ENCODE results near the gene MAN2B2. TPM values are rescaled to one million over a fixed set of nuclear protein-coding genes. Genes with fewer than 3 reads are reported as not detected.

MAN2B2 gene
- total and polyA plus RNA-seq, 2 of the 8 experiments (the other 6 are each of a cell fraction or from before 2014, with no cell fraction given) = 3.3 to 4.0 TPM

DNA sequence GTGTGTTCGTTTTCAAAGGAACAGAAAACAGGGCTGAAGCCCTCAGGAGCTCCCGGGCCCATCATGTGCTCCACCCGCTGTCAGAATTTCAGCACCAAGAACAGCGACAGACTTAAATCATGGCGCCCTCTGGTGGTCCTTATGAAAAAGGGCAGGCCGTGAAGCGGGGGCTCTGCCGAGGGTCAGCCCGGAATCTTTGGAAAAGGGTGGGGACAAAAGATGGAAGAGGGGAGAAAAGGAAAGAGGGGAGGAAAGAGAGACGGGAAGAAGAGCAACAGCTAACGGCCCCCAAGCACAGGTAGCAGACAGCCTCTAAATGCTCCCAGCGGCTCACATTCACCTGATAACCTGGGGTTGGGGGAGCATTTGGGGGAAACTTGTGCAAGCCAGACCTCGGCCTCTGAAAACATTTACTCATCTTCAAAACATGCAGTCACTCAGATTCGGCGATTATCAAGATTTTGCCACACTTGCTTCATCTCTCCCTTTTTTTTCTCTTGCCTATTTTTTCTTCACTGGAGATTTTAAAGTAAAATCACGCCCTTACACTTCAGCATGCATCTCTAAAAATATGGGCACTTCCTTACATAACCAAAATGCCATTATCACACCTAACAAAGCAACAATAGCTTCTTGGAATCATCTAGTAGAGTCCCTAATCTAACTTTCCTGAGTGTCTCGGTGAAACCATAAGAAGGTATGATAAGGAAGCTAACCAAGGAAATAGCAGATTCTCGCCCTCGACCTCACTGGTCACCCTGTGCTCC is 28.1 kb upstream of the MAN2B2 start (continued):
- TF ChIP-seq ATF2 (IDR thresholded peaks at IDR 0.05; ENCODE audit: low read length) (no peak), MAFK (IDR thresholded peaks at IDR 0.05; ENCODE audit: low read depth, low read length) (no peak), EGR1 (IDR thresholded peaks at IDR 0.05; ENCODE audit: borderline replicate concordance, low read depth, low read length) (no peak), POU5F1 (IDR thresholded peaks at IDR 0.05; ENCODE audit: low read depth, low read length) (no peak), TAF1 (IDR thresholded peaks at IDR 0.05; ENCODE audit: low read depth, low read length) (0 out of 2 replicates have a peak, but pooled peaks have one; percentile 24), JUND (IDR thresholded peaks at IDR 0.05; ENCODE audit: low read length) (no peak), MAX (IDR thresholded peaks at IDR 0.05) (peak; percentile 79; the same call in 1 of the 2 replicates), CBX8 (IDR thresholded peaks at IDR 0.05; ENCODE audit: borderline replicate concordance, low read depth, low read length) (no peak), YY1 (IDR thresholded peaks at IDR 0.05; ENCODE audit: low read depth, low read length) (peak; percentile 53; the same call in 1 of the 2 replicates), CHD2 (IDR thresholded peaks at IDR 0.05; ENCODE audit: low read length) (no peak), RAD21 (IDR thresholded peaks at IDR 0.05 in 1 of 2, conservative IDR thresholded peaks at IDR 0.05 in 1 of 2; ENCODE audit: low read depth in 2 of 2, low read length in 2 of 2) (peak; percentile 67 to 80), RXRA (IDR thresholded peaks at IDR 0.05; ENCODE audit: insufficient read depth, low read depth, low read length) (no peak), NRF1 (IDR thresholded peaks at IDR 0.05; ENCODE audit: low read depth, low read length) (no peak), EZH2 (IDR thresholded peaks at IDR 0.05; ENCODE audit: low read depth, low read length, severe bottlenecking) (no peak), SP4 (IDR thresholded peaks at IDR 0.05; ENCODE audit: low read length) (no peak), RFX5 (IDR thresholded peaks at IDR 0.05; ENCODE audit: borderline replicate concordance, low read depth, low read length) (no peak), TEAD4 (IDR thresholded peaks at IDR 0.05; ENCODE audit: low read depth, low read length) (no peak), RBBP5 (IDR thresholded peaks at IDR 0.05; ENCODE audit: borderline replicate concordance, low read depth, low read length) (no peak), ASH2L (IDR thresholded peaks at IDR 0.05; ENCODE audit: low read length) (no peak), EP300 (IDR thresholded peaks at IDR 0.05; ENCODE audit: borderline replicate concordance in 1 of 2, low read depth in 2 of 2, low read length in 2 of 2) (0 out of 3 replicates have a peak, but pooled peaks of 1 of the 2 experiments have one; percentile 13), BCL11A (IDR thresholded peaks at IDR 0.05; ENCODE audit: low read depth in 2 of 2, low read length in 2 of 2) (no peak), POLR2A (IDR thresholded peaks at IDR 0.05; ENCODE audit: control extremely low read depth in 1 of 2, low read depth in 2 of 2, low read length in 2 of 2) (no peak), POLR2AphosphoS5 (IDR thresholded peaks at IDR 0.05; ENCODE audit: low read depth, low read length) (no peak)

Measured in H1 (cell line).